Measurements from ENCODE around the gene SPINT2.

- TF ChIP-seq POLR2A (IDR thresholded peaks at IDR 0.05) = no peak
- TF ChIP-seq CTCF (IDR thresholded peaks at IDR 0.05) = no peak
Observed at GRCh38 chr19:38304352-38304865, 40.0 kb downstream of the SPINT2 start.
